HUES6 (cell line): ENCODE measurements around the gene NHERF2.

Experiments used
- H3K27ac ChIP-seq: 2 replicates; pipeline ENCODE4 v1.7.0; 2013; ENCODE audit warnings: low read depth, mild to moderate bottlenecking, low read length, inconsistent platforms
- H3K27me3 ChIP-seq: 2 replicates; pipeline ENCODE4 v1.6.1; 2013; ENCODE audit warnings: low read length; ENCODE audit not compliant: control insufficient read depth, insufficient read depth
- H3K36me3 ChIP-seq: 2 replicates; pipeline ENCODE4 v1.6.1; 2013; ENCODE audit warnings: low read length; ENCODE audit not compliant: control insufficient read depth, insufficient read depth
- H3K4me1 ChIP-seq: 2 replicates; pipeline ENCODE4 v1.6.1; 2013; ENCODE audit warnings: low read length; ENCODE audit not compliant: control insufficient read depth, insufficient read depth
- H3K4me3 ChIP-seq: 2 replicates; pipeline ENCODE4 v1.5.1; 2013; ENCODE audit warnings: low read depth, low read length
- H3K9ac ChIP-seq: one replicate; pipeline ENCODE4 v1.6.1; 2013; ENCODE audit warnings: mild to moderate bottlenecking, low read length
- H3K9me3 ChIP-seq: 2 replicates; pipeline ENCODE4 v1.6.1; 2013; ENCODE audit warnings: low read depth, low read length; ENCODE audit not compliant: control insufficient read depth, insufficient read depth

Gene NHERF2

GRCh38 chr16:2045965-2046892 lies 19.5 kb downstream of the NHERF2 start:
- peaks cover 23% of the 10 kb centered on the region for H3K36me3 ChIP-seq
- H3K27me3 ChIP-seq, result no peaks in the 10 kb centered on the region
- H3K27ac ChIP-seq, result no peak overlapping the region
- H3K4me3 ChIP-seq, result peak overlapping the region; percentile 83; the same call in 1 of the 2 replicates
- peaks cover 7% of the 10 kb centered on the region for H3K4me1 ChIP-seq
- H3K9me3 ChIP-seq, result no peaks in the 10 kb centered on the region
- no peak overlapping the region for H3K9ac ChIP-seq

GRCh38 chr16:2046893-2047329 lies 20.2 kb downstream of the NHERF2 start:
- Histone ChIP-seq H3K9ac (peak overlapping the region; percentile 46), H3K27ac (no peak overlapping the region)

DNA sequence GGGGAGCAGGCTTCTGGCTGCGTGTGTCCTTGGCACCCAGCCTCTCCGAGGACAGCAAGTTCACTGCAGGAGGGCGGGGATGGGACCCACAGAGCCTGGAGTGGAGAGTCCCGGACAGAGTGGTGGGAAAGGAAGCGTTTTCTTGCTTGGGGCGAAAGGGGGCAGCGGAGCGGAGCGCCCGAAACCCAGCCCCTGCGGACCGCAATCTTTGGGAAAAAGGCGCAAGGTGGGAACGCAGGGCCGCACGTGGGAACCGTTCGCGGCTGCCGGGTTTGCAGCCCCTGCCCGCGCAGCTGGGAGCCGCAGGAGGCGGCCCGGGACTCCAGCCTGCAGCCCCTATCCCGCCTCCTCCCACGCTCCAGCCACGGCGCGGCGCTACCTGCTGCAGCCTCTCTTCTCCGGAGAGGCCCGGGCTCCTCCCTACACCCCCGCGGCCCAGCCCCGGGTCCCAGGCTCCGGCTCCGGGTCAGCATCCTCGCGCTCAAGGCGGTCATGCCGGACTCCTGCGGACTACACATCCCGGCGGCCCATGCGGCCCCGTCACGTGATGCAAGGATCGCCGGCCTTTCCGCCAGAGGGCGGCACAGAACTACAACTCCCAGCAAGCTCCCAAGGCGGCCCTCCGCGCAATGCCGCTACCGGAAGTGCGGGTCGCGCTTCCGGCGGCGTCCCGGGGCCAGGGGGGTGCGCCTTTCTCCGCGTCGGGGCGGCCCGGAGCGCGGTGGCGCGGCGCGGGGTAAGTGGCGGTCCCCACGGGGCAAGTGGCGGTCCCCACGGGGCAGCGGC lies 20.8 kb downstream of the NHERF2 start, which contains the start of the genes NTHL1 and TSC2:
Gene NTHL1, minus strand, starts transcription at position 505 of the 786 bp plus-strand sequence. Its CDS starts 11 bp downstream, at position 494.
Gene TSC2, plus strand, starts transcription at position 656 of the 786 bp plus-strand sequence. CDS start 631 bp downstream, outside the sequence.
- no peak within 1 kb of the TSS for H3K27ac ChIP-seq
- H3K4me1 ChIP-seq, result peaks cover 7% of the 10 kb centered on the region
- H3K4me3 ChIP-seq, result peak within 1 kb of the TSS; percentile 83
- peaks cover 36% of the 10 kb centered on the region for H3K36me3 ChIP-seq
- no peaks in the 10 kb centered on the region for H3K27me3 ChIP-seq
- H3K9ac ChIP-seq, result peak within 1 kb of the TSS; percentile 63
- no peaks in the 10 kb centered on the region for H3K9me3 ChIP-seq

More at GRCh38 chr16:2046893-2047329, 20.2 kb downstream of the NHERF2 start:
- H3K4me3 ChIP-seq, result peak overlapping the region; percentile 83
- H3K27me3 ChIP-seq, result no peaks in the 10 kb centered on the region
- peaks cover 7% of the 10 kb centered on the region for H3K4me1 ChIP-seq
- no peaks in the 10 kb centered on the region for H3K9me3 ChIP-seq
- H3K36me3 ChIP-seq, result peaks cover 29% of the 10 kb centered on the region

GRCh38 chr16:2048116-2048543 lies 21.4 kb downstream of the NHERF2 start:
- H3K4me1 ChIP-seq, result peaks cover 7% of the 10 kb centered on the region
- peaks cover 41% of the 10 kb centered on the region for H3K36me3 ChIP-seq
- no peak overlapping the region for H3K27ac ChIP-seq
- peak overlapping the region; percentile 83 for H3K4me3 ChIP-seq
- peak overlapping the region; percentile 63 for H3K9ac ChIP-seq
- H3K27me3 ChIP-seq, result no peaks in the 10 kb centered on the region
- no peaks in the 10 kb centered on the region for H3K9me3 ChIP-seq

GRCh38 chr16:2053211-2053610 lies 26.5 kb downstream of the NHERF2 start:
- peaks cover 65% of the 10 kb centered on the region for H3K36me3 ChIP-seq
- no peak overlapping the region for H3K9ac ChIP-seq
- H3K4me1 ChIP-seq, result 0 out of 2 replicates have a peak, but pooled peaks cover 4% of the 10 kb centered on the region
- H3K4me3 ChIP-seq, result no peak overlapping the region
- H3K27ac ChIP-seq, result no peak overlapping the region
- H3K9me3 ChIP-seq, result no peaks in the 10 kb centered on the region
- no peaks in the 10 kb centered on the region for H3K27me3 ChIP-seq

DNA sequence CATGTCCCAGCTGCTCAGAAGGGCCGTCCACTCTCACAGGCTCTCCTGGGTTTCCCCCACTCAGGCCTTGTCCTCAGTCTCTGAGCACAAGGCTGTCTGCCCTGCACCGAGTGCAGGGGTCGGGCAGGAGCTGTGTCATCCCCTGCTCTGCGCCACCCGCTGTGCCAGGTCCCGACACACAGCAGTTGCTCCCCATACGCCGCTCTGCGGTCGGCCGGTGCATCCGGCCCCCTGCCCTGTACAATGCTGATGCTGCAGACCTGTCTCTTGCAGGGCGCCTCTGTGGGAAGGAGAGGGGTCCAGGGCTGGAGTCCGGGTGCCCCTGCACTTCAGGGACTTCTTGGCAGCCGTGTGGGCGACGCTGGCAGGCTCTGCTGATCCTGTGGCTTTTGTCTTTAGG lies 27.2 kb downstream of the NHERF2 start:
- Histone ChIP-seq H3K27me3 (no peaks in the 10 kb centered on the region), H3K4me3 (no peak overlapping the region), H3K9me3 (no peaks in the 10 kb centered on the region), H3K27ac (no peak overlapping the region), H3K9ac (no peak overlapping the region), H3K36me3 (peaks cover 71% of the 10 kb centered on the region), H3K4me1 (no peaks in the 10 kb centered on the region)

GRCh38 chr16:2054543-2055245 lies 28.0 kb downstream of the NHERF2 start:
- H3K9ac ChIP-seq, result peak overlapping the region; percentile 44
- H3K9me3 ChIP-seq, result no peaks in the 10 kb centered on the region
- H3K4me3 ChIP-seq, result no peak overlapping the region
- H3K36me3 ChIP-seq, result peaks cover 71% of the 10 kb centered on the region
- H3K27me3 ChIP-seq, result no peaks in the 10 kb centered on the region
- H3K27ac ChIP-seq, result no peak overlapping the region
- no peaks in the 10 kb centered on the region for H3K4me1 ChIP-seq

DNA sequence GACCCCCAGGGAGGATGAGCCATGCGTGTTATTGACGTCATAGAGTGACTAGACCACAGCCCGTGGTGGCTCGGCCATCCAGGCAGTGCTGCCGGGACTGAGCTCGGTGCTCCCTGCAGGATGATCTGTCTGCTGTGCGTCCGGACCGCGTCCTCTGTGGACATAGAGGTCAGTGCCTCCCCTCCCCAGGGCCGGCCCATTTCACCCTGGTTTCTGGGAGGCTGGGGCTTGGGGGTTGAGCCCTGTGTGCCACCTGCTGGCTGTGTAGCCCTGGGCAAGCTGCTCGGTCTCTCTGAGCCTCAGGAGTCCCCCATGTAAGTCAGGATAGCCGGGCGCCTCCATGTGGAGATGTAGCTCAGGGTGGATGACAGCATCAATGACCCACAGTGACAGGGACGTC lies 29.4 kb downstream of the NHERF2 start:
- Histone ChIP-seq H3K9ac (no peak overlapping the region), H3K4me1 (no peaks in the 10 kb centered on the region), H3K4me3 (no peak overlapping the region), H3K9me3 (no peaks in the 10 kb centered on the region), H3K36me3 (peaks cover 75% of the 10 kb centered on the region), H3K27ac (no peak overlapping the region), H3K27me3 (no peaks in the 10 kb centered on the region)

GRCh38 chr16:2056681-2057407 lies 30.1 kb downstream of the NHERF2 start:
- H3K4me1 ChIP-seq, result no peaks in the 10 kb centered on the region
- H3K27me3 ChIP-seq, result no peaks in the 10 kb centered on the region
- no peak overlapping the region for H3K9ac ChIP-seq
- peaks cover 73% of the 10 kb centered on the region for H3K36me3 ChIP-seq
- no peak overlapping the region for H3K4me3 ChIP-seq
- no peak overlapping the region for H3K27ac ChIP-seq
- no peaks in the 10 kb centered on the region for H3K9me3 ChIP-seq

GRCh38 chr16:2057438-2057837 lies 30.7 kb downstream of the NHERF2 start:
- Histone ChIP-seq H3K27me3 (no peaks in the 10 kb centered on the region), H3K4me1 (no peaks in the 10 kb centered on the region), H3K27ac (no peak overlapping the region), H3K9ac (no peak overlapping the region), H3K4me3 (no peak overlapping the region), H3K9me3 (no peaks in the 10 kb centered on the region), H3K36me3 (peaks cover 72% of the 10 kb centered on the region)
